GM19043 (cell line): ENCODE data around the gene PLG.
A peak's percentile ranks its signal among the peaks of the same experiment; 100 is the strongest.
"Not testable (repeated sequence)": the region's sequence is repeated elsewhere in the genome, so short reads cannot be mapped to it uniquely, and the experiment has no call there.

Experiments
- ATAC-seq: cut with Tn5 transposase; IDR thresholded peaks from one replicate; pipeline ENCODE4 v1.9.1; 2021; ENCODE audit warnings: low read depth; ENCODE audit not compliant: unreplicated experiment

PLG gene

DNA sequence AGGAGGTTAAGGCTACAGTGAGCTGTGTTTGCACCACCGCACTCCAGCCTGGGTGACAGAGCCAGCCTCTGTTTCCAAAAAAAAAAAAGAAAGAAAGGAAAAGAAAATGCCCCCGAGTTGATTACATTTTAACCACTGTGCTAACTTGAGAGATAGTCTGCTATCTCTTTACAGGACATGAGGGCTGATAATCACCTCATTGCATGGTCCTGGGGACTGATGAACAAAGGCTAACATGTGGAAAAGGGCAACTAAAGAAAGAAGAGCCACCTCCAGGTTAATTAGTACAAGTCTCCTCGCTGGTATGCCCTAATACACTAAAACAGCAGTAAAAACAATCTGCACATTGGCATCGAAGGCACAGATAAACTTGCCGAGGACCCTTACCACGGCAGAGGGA, 4.2 kb upstream of the PLG start:
- ATAC-seq = no peak

DNA sequence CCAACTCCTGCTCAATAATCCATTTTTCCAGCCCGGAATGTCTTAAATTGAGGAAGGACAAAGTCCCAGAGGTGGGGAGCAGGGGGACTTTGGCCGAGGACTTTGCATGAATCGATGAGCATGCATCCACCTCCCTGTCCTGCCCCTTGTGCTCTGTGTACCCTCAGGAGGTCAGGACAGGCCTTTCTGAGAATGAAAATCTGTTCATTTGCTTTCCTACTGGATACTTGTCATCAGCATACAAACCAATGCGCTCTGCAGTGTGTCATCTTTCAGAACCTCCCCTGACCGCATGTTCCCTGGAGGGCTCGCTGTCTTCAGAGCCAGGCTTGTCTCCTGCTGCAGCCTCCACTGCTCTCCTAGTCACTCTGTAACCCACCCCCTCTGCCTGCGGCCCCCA, 2.6 kb downstream of the PLG start:
- ATAC-seq = not testable (repeated sequence)

DNA sequence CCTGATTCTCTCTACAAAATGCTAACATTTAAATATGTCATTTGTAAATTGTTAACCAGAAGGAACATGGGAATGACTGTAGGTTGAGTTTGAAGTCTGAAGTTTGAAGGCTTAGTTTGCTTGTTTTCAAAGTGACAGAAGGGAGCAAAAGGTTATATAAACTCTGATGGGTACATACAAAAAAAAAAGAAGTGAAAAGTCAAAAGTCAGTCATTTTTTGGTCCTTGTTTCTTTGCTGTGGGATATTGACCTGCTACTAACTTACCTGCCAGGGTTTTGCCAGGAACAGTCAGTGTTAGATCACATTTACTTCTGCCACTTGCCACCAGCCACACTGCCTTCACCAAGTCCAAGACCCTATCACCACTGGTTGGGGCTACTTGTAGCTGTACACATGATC, 6.9 kb downstream of the PLG start:
- not testable (repeated sequence) for ATAC-seq

DNA sequence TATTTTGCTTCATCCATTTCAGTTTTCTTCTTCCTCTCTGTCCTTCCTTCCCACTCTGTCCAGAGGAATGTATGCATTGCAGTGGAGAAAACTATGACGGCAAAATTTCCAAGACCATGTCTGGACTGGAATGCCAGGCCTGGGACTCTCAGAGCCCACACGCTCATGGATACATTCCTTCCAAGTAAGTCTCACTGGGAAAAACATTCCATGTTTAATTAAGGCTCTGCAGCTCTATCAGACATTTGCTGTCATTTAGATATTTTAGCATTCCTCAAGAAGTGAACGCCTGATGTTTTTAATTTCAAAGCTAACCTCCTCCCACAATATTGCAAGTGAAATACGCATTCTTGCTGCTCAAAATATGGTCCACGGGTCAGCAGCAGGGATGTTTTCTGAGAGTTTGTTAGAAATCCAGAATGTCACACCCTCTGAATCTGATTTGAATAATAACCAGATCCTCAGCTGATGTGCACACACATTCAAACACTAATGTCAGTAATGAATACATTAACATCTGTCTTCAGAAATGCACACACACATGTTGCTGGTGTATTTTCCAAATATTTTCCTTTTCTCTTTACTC, 12.8 kb downstream of the PLG start:
- no peak for ATAC-seq

DNA sequence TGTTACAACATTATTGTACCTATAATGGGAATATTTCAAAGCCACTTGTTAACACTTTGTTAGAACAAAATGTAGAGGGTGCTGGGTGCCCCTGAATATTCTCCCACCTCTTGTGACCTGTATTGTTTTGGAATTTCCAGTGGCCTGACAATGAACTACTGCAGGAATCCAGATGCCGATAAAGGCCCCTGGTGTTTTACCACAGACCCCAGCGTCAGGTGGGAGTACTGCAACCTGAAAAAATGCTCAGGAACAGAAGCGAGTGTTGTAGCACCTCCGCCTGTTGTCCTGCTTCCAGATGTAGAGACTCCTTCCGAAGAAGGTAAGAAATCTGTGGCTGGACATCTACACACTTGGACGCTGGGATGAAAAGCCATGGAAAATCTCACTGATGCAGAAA, 28.9 kb downstream of the PLG start:
- ATAC-seq = no peak

DNA sequence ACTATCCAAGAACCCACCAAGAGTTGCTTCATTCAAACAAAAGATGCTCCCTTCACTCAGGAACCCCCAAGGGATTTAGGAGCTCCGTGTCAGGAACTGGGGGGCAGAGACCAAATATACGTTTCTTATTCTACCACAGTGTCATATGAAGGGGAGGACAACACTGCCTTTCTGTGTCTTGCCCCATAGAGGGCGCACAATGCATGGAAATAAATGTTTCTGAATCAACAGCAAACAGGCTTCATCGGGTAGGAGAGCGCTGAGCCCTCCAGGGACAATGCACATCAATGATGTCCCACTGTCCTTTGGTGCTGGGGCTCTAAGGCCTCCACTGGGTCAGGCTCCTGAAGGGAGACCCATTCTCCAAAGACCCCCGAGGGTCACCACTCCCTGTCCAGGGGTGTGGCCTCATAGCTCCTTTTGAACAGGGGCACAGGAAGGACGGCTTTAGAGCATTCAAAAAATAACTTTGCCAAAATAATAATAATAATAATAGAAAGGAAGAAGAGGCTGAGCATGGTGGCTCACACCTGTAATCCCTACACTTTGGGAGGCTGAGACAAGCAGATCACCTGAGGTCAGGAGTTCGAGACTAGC, 31.1 kb downstream of the PLG start:
- peak; percentile 72 for ATAC-seq

DNA sequence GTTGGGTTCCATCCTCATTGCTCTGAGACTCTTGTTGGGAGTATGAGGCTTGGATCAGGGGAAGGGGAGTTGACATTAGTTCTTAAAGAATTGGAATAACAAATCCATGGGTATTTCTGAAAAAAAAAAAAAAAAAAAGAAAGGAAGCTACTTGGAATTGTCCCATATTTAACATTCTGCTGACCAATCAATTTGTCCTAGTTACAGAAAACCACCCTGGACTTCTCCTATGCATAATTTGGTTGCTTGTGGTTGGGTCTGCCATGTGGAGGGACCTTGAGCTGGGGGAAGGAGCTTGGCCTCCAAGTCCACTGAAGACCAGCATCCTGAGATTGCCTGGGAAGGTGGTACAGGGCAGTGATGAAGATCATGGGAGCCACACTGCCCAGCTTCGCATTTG, 32.6 kb downstream of the PLG start:
- no peak for ATAC-seq

DNA sequence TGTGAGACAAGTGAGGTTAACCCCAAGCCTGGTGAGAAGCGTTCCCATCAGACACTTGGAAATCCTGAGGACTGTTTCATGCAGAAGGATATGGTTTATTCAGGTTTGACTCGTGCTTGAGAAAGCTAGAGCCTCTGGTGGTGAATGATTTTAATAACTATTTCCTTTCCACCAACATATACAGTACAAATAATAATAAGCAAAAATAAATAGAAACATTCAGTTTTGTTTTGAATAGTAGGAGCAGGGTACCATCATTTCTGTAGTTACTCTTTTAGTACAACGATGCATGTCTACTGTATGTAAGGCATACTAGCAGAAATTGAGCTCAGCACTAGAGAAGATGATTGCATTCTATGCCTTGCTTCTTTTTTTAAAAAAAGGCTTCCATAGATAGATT, 33.5 kb downstream of the PLG start:
- ATAC-seq = peak; percentile 46

DNA sequence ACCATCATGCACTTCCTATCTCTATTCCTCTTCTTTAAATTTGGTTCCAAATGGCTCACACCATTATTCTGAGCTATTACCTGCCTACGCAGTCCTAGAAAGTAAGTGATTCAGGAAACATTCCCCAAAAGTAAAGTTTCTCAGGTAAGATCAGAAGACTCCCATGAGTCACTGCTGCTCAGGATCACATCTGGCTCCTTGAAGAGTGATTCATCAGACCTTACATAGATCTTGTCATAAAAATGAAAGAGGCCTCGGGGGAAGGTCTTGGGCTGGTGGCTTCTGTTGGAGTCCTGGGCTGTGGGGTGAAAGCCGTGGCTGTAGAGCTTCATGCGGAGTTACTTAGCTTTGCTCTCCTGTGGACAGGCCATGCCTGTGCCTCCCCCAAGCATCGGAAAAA, 35.9 kb downstream of the PLG start:
- ATAC-seq = no peak

DNA sequence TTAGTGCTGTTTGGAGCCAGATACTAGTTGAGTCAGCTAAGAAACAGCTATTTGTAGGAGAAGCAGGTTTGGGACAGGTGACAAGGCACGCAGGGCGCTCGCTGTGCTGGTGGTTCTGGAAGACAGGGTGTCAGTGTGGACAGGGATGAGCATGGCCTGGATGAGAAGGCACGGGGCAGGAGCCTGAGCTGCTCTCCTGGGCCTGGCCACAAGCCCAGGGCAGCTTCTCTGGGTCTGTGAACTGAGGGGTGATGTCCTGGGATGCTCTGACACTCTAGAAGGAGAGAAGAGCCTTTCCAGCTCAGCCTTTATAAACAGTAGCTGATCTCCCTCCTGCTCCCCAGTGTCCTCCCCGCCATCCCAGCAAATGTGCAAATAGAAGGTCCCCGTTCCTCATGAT, 37.9 kb downstream of the PLG start:
- ATAC-seq = no peak

DNA sequence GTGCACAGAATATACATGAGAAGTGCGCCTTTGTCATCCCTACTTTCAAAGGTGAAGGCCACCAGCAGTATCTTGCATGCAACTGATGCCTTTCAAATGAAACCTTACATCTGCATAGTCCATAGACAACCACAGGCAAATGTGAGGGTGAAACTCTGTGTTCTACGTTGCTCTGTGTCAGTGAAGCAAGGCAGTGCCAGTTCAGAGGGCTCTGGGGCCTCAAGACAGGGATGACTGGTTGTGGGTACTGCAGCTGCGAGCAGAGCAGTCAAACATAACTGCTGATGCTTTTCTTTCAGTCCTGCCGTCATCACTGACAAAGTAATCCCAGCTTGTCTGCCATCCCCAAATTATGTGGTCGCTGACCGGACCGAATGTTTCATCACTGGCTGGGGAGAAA, 39.0 kb downstream of the PLG start:
- peak; percentile 94 for ATAC-seq

DNA sequence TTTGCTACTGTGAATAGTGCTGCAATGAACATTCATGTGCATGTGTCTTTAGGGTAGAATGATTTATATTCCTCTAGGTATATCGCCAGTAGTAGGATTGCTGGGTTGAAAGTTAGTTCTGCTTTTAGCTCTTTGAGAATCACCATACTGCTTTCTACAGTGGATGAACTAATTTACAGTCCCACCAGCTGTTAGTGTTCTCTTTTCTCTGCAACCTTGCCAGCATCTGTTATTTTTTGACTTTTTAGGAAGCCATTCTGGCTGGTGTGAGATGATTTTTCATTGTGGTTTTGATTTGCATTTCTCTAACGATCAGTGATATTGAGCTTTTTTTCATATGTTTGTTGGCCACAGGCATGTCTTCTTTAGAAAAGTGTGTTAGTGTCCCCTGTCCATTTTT, 40.0 kb downstream of the PLG start:
- ATAC-seq = peak; percentile 51

DNA sequence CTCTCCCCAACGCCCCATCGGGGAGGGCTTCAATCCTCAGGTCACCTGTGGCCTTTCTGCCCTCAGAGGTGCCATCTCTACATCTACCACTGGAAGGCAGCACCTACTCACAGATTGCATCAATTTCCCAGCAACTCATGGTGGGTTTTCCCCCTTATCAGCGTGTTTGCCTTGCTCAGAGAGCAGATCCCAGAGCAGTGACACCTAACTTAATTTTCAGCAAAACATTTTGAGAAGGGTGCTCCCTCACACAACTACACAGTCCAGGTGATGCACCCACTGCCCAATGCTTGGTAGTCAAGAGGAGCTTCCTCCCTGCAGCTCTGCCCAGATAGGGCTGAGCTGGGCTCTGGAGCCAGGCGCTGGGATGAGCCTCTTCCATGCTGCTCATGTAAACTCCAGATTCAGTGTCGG, 48.2 kb downstream of the PLG start:
- ATAC-seq = peak; percentile 74

DNA sequence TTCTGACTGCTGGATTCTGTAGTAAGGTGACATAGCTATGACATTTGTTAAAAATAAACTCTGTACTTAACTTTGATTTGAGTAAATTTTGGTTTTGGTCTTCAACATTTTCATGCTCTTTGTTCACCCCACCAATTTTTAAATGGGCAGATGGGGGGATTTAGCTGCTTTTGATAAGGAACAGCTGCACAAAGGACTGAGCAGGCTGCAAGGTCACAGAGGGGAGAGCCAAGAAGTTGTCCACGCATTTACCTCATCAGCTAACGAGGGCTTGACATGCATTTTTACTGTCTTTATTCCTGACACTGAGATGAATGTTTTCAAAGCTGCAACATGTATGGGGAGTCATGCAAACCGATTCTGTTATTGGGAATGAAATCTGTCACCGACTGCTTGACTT, 51.2 kb downstream of the PLG start:
- not testable (repeated sequence) for ATAC-seq

DNA sequence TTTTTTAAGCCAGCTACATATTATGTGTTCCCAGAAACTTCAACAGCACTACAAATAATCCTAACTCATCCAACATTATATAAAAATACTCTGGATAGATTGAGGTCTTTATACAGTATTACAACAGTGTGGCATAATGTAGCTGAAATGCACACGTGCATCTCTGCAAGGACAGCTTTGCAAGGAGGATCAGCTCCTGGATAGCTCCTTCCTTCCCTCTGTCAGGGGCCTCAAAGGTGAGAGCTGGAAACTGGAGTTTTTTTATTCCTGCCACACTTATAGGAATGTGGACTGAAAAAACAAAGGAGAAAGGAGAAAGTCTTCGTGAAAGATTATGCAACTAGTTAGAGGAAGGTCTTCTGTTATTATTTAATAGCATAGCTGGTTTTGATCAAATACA, 53.1 kb downstream of the PLG start:
- ATAC-seq = no peak

DNA sequence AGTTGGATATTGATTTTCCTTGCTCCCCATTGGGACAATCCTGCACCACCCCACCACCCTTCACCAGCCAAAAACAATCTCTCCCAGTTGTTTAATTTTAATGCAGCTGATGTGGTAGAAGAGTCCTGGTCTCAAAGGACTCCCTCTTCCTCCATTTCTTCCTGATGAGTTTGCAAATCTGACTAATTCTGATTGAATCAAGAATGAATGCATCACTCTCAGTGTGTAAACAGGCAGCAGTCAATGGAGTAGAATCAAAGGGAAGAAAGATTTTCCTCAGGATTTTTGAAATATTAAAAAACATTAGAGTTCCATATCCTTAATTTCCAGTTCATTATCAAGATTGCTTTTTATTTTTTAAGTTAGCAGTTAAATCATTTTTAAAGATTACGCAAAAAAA, 54.0 kb downstream of the PLG start:
- no peak for ATAC-seq

DNA sequence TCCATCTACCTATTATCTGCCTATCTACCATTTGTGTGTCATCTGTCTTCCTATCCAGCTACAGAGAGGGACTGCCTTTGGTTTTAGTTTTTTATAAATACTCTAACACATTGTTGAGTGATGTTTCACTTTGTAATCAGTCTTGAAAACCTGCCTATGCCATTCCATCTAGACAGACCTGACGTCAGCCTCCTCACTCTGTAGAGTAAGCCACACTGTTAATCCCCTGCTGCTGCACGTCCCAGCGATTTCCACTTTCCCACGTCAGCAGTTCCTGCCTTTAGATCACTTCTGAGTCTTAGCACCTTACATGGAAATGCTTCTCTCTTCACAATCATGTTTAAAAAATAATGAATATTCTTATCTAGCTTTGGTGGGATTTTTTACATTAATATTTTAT, 54.8 kb downstream of the PLG start:
- ATAC-seq = no peak

DNA sequence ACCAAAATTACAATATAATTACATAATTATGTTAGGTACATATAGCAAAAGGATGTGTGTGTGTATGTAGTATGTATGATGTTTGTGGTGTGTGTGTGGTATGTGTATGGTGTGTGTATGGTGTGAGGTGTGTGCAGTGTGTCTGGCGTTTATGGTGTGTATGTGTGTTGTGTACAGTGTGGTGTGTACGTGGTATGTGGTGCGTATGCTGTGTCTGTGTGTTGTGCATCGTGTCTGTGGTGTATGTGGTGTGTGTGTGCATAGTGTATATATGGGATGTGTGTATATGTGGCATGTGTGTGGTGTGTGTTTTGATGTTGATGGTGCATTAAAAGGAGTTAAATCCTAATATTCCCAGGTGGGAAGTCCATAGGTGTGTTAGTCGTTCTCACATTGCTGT, 62.8 kb downstream of the PLG start:
- no peak for ATAC-seq

DNA sequence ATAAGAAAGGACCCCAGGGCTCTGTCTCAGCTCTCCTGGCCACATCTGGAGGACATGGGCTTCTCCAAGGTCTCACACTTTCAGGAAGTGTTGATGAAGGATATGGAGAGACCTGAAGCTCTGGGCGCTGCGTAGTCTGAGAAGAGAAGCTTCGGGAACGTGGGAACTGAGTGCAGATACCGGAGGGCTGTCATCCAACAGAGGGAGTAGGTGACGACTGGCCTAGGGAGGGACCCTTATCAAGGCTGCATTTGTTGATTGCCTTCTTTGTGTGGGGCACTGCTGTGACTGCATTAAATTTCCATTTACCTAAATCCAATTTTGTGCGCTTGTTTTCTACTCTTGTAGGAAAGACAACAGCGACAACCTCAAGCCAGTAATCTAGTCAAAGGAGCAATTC, 63.4 kb downstream of the PLG start:
- no peak for ATAC-seq

DNA sequence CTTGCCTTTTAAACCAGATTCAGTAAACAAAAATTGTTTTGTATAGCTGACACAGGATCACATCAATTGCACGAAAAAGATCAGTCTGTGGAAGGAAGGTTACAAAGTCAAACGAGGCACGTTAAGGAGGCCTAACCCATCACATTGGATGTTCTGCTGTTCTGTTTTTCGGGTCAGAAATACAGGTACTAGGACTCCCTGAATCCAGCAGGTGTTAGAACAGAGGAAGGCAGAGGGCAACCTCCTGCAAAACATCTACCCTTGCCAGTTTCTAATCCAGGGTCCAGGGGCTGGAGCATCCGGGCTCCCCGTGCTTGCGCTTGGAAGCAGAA, 64.6 kb downstream of the PLG start:
- ATAC-seq = no peak

DNA sequence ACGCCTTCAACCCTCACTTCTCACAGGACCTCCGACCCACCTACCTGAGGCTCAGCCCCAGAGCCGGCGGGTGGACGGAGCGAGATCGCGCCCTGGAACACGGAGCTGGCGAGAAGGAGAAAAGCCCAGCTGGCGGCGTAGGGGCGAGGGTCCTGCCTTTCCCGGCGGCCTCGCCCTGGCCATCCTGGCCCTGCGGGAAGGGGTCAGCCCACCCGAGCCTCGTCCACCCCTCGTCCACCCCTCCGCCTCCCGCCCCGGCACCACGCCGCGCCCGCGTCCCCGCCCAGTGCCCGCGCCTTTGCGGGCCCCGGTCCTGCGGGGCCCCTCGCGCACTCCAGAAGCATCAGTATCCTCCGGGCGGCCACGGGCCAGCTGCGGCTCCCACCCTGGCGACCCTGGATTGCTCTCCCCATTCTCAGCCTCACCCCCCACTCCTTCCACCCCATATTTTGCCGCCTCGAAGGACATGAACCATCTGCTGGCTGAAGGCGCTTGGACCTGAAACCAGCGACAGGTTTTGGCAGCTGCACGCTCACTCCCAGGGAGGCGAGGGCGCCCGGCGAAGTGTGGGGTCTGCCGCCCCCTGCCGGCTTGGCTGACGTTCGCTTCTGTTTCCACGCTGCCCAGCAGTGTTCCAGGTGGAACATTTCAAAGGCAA, 65.1 kb downstream of the PLG start:
- peak; percentile 95 for ATAC-seq

DNA sequence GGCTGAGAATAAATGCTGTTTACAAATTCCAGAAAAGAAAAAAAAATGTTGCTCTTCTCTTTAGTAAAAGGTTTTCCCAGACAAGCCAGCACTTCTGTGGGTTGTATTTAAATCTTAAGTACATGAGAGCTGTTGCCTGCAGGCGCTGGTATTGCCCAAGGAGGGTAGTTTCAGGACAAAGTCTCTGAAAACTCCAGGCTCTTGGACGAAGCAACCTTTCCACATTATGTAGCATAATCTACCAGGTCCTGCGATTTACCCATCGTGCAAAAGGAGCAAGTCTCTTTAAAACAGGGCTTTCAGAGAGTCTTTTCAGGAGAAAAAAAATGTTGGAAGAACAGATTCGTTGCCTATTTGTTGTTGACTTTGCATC, 65.6 kb downstream of the PLG start:
- peak; percentile 15 for ATAC-seq

DNA sequence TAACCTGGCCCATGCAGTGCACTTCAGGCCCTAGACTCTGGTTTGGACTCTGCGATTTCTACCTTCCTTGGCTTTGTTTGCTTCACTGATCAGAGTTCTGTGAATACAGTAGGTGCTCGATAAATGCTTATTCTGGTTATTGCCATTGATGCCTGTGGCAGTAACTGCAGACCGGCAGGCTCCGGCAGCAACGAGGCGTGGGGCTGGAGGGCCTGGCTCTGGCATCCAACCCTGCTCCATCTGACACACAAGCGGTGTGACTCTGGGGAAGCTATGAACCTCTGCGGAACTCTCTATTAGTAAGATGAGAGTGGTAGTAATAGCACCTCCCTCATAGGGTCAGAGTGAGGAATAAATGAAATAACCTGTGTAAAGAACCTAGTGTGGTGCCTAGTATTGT, 66.1 kb downstream of the PLG start:
- no peak for ATAC-seq
